Spinal cord (tissue), 10 donors: Measurements from ENCODE around the gene DCLK1. TPM values are rescaled to one million over a fixed set of nuclear protein-coding genes. Genes with fewer than 3 reads are reported as not detected.
A peak's percentile ranks its signal among the peaks of the same experiment; 100 is the strongest.

Source experiments
- DNase-seq, 6 donors: peaks; one replicate each; pipeline versions ENCODE4 v3.0.0 to v3.0.0-alpha.2; 2013 to 2015; ENCODE audit warnings: low spot score in 6 of 6, low read depth in 4 of 6
- H3K27ac ChIP-seq: one replicate; pipeline ENCODE4 v1.5.1; 2013; ENCODE audit warnings: low read depth, low read length, control low read depth
- H3K27me3 ChIP-seq: one replicate; pipeline ENCODE4 v1.6.1; 2013; ENCODE audit warnings: low read length; ENCODE audit not compliant: control insufficient read depth, insufficient read depth
- H3K36me3 ChIP-seq: one replicate; pipeline ENCODE4 v1.6.1; 2013; ENCODE audit warnings: low read length; ENCODE audit not compliant: control insufficient read depth, insufficient read depth
- H3K4me1 ChIP-seq: one replicate; pipeline ENCODE4 v1.6.1; 2013; ENCODE audit warnings: low read length; ENCODE audit not compliant: control insufficient read depth, insufficient read depth
- H3K4me3 ChIP-seq: one replicate; pipeline ENCODE4 v1.5.1; 2013; ENCODE audit warnings: low read depth, low read length, control low read depth
- H3K9me3 ChIP-seq: one replicate; pipeline ENCODE4 v1.6.1; 2013; ENCODE audit warnings: low read length; ENCODE audit not compliant: control insufficient read depth, insufficient read depth
- WGBS: methylation state at CpG from one replicate; pipeline ENCODE4 v1.1.5; 2013; ENCODE audit warnings: missing lambda C conversion rate; ENCODE audit not compliant: insufficient coverage; 5-methylcytosine and 5-hydroxymethylcytosine counted together
- polyA plus RNA-seq, 2 donors: library from polyadenylated mRNA; unstranded; fragments of 120-200 nt; gene quantifications; one replicate each; pipeline ENCODE4 v1.2.1, GENCODE V29; 2013; ENCODE audit not compliant: insufficient read length in 2 of 2
- total RNA-seq, 2 donors: library from RNA; depleted of rRNA in 1 of 2; stranded (reverse); fragments of 120-200 nt in 1 of 2; fragments of >200 nt in 1 of 2; gene quantifications; one replicate each; pipeline versions ENCODE4 v1.2.3 to v1.2.4, GENCODE V29; 2013 to 2014
- donor health status: healthy.

DCLK1 gene
- total and polyA plus RNA-seq, 4 donors, result 112 to 239 (median 143) TPM

- DNase-seq, result no peak
- no peaks in the 10 kb centered on the region for H3K9me3 ChIP-seq
- no peaks in the 10 kb centered on the region for H3K27me3 ChIP-seq
- peaks cover 2% of the 10 kb centered on the region for H3K4me1 ChIP-seq
- 89% methylated on average over 5 of the region's 7 CpGs for whole genome bisulfite sequencing
- H3K4me3 ChIP-seq, result no peak overlapping the region
- peaks cover 3% of the 10 kb centered on the region for H3K36me3 ChIP-seq
- no peak overlapping the region for H3K27ac ChIP-seq
Observed at GRCh38 chr13:35912841-35913240, 218.3 kb downstream of the DCLK1 start.

GRCh38 chr13:35909837-35910540 lies 221.2 kb downstream of the DCLK1 start:
- Histone ChIP-seq H3K4me3 (no peak overlapping the region), H3K4me1 (no peaks in the 10 kb centered on the region), H3K27me3 (no peaks in the 10 kb centered on the region), H3K27ac (no peak overlapping the region), H3K9me3 (no peaks in the 10 kb centered on the region), H3K36me3 (peaks cover 3% of the 10 kb centered on the region)
- DNase-seq, result peak in 1 of 6 donors; percentile 76
- 86% methylated on average over 5 of the region's 8 CpGs for WGBS

GRCh38 chr13:35909091-35909490 lies 222.1 kb downstream of the DCLK1 start:
- H3K9me3 ChIP-seq, result no peaks in the 10 kb centered on the region
- H3K36me3 ChIP-seq, result peaks cover 3% of the 10 kb centered on the region
- no peak overlapping the region for H3K27ac ChIP-seq
- H3K4me1 ChIP-seq, result no peaks in the 10 kb centered on the region
- no peak overlapping the region for H3K4me3 ChIP-seq
- no CpG with 5 or more reads among the region's 4 CpGs for WGBS
- no peak for DNase-seq
- H3K27me3 ChIP-seq, result no peaks in the 10 kb centered on the region

- Histone ChIP-seq H3K4me1 (no peaks in the 10 kb centered on the region), H3K9me3 (no peaks in the 10 kb centered on the region), H3K4me3 (no peak overlapping the region), H3K27ac (no peak overlapping the region), H3K36me3 (peaks cover 3% of the 10 kb centered on the region), H3K27me3 (no peaks in the 10 kb centered on the region)
- no peak for DNase-seq
- WGBS, result no CpG with 5 or more reads among the region's 1 CpG
Observed at GRCh38 chr13:35908226-35908625, 223.0 kb downstream of the DCLK1 start.

GRCh38 chr13:35906636-35907035 lies 224.5 kb downstream of the DCLK1 start:
- no peaks in the 10 kb centered on the region for H3K27me3 ChIP-seq
- 69% methylated on average over 4 of the region's 4 CpGs for WGBS
- no peaks in the 10 kb centered on the region for H3K36me3 ChIP-seq
- no peaks in the 10 kb centered on the region for H3K9me3 ChIP-seq
- H3K4me1 ChIP-seq, result no peaks in the 10 kb centered on the region
- no peak overlapping the region for H3K27ac ChIP-seq
- no peak overlapping the region for H3K4me3 ChIP-seq
- DNase-seq, result no peak

GRCh38 chr13:35903075-35903474 lies 228.1 kb downstream of the DCLK1 start:
- Histone ChIP-seq H3K4me1 (no peaks in the 10 kb centered on the region), H3K27me3 (no peaks in the 10 kb centered on the region), H3K4me3 (no peak overlapping the region), H3K9me3 (no peaks in the 10 kb centered on the region), H3K27ac (no peak overlapping the region), H3K36me3 (no peaks in the 10 kb centered on the region)
- 80% methylated on average over 1 of the region's 1 CpG for WGBS
- no peak for DNase-seq

- no peaks in the 10 kb centered on the region for H3K4me1 ChIP-seq
- no CpG with 5 or more reads among the region's 1 CpG for WGBS
- no peak for DNase-seq
- no peak overlapping the region for H3K27ac ChIP-seq
- H3K9me3 ChIP-seq, result no peaks in the 10 kb centered on the region
- no peak overlapping the region for H3K4me3 ChIP-seq
- H3K36me3 ChIP-seq, result no peaks in the 10 kb centered on the region
- no peaks in the 10 kb centered on the region for H3K27me3 ChIP-seq
Observed at GRCh38 chr13:35898041-35898440, 233.1 kb downstream of the DCLK1 start.

GRCh38 chr13:35894636-35895035 lies 236.5 kb downstream of the DCLK1 start:
- 90% methylated on average over 2 of the region's 3 CpGs for WGBS
- Histone ChIP-seq H3K4me1 (no peaks in the 10 kb centered on the region), H3K9me3 (no peaks in the 10 kb centered on the region), H3K27me3 (no peaks in the 10 kb centered on the region), H3K36me3 (no peaks in the 10 kb centered on the region), H3K27ac (no peak overlapping the region), H3K4me3 (no peak overlapping the region)
- DNase-seq, result no peak

- H3K27me3 ChIP-seq, result no peaks in the 10 kb centered on the region
Observed at GRCh38 chr13:35892837-35893814, 238.1 kb downstream of the DCLK1 start.

More at GRCh38 chr13:35892837-35893814, 238.1 kb downstream of the DCLK1 start:
- Histone ChIP-seq H3K4me3 (no peak overlapping the region), H3K27ac (no peak overlapping the region), H3K36me3 (no peaks in the 10 kb centered on the region), H3K9me3 (no peaks in the 10 kb centered on the region), H3K4me1 (no peaks in the 10 kb centered on the region)
- WGBS, result 96% methylated on average over 3 of the region's 6 CpGs
- DNase-seq, result no peak
